ENCODE measurements around the gene PTPRG.

- no peak for TF ChIP-seq EZH2 (IDR thresholded peaks at IDR 0.05; ENCODE audit: insufficient read depth, poor library complexity, severe bottlenecking)
- no peak for TF ChIP-seq EZH2phosphoT487 (IDR thresholded peaks at IDR 0.05; ENCODE audit: insufficient read depth, low read depth)
These were observed 268.5 kb downstream of the PTPRG start for GRCh38 chr3:61829722-61830350.

All from GM23248 (cell line).